MG63 (cell line): ENCODE data around the gene SHISA7. TPM values are rescaled to one million over a fixed set of nuclear protein-coding genes. Genes with fewer than 3 reads are reported as not detected.
A peak's percentile ranks its signal among the peaks of the same experiment; 100 is the strongest.
"Not testable (repeated sequence)": the region's sequence is repeated elsewhere in the genome, so short reads cannot be mapped to it uniquely, and the experiment has no call there.

Experiments
- DNase-seq: peaks from one replicate; pipeline ENCODE4 v3.0.0-alpha.2; 2020
- H3K27me3 ChIP-seq: fragments of 250-450 bp; sonication (Bioruptor Pico); 2 replicates; pipeline ENCODE4 v1.5.1; 2020; ENCODE audit warnings: mild to moderate bottlenecking, moderate library complexity
- H3K36me3 ChIP-seq: fragments of 250-450 bp; sonication (Bioruptor Pico); 2 replicates; pipeline ENCODE4 v1.5.1; 2020; ENCODE audit warnings: mild to moderate bottlenecking, moderate library complexity
- H3K4me3 ChIP-seq: fragments of 250-450 bp; sonication (Bioruptor Pico); 2 replicates; pipeline ENCODE4 v1.5.1; 2020; ENCODE audit warnings: mild to moderate bottlenecking, moderate library complexity
- H3K9me3 ChIP-seq: fragments of 250-450 bp; sonication (Bioruptor Pico); 2 replicates; pipeline ENCODE4 v1.5.1; 2020; ENCODE audit warnings: mild to moderate bottlenecking, moderate library complexity
- total RNA-seq: library from RNA; depleted of rRNA; stranded (reverse); fragments of >200 nt; shearing (Covaris generic); gene quantifications from 2 replicates; pipeline ENCODE4 v1.2.3, GENCODE V29; 2014; ENCODE audit warnings: low replicate concordance

SHISA7 gene
- total RNA-seq, 1 experiment from 2014 or later: not detected

GRCh38 chr19:55442372-55442961 lies 633 bp downstream of the SHISA7 start:
- Histone ChIP-seq H3K9me3 (no peaks in the 10 kb centered on the region), H3K4me3 (no peak overlapping the region), H3K36me3 (no peaks in the 10 kb centered on the region), H3K27me3 (peaks cover 63% of the 10 kb centered on the region)
- DNase-seq: no peak

GRCh38 chr19:55441692-55442321 lies 1.3 kb downstream of the SHISA7 start:
- no peak for DNase-seq
- no peak overlapping the region for H3K4me3 ChIP-seq
- H3K27me3 ChIP-seq: peaks cover 65% of the 10 kb centered on the region
- H3K9me3 ChIP-seq: no peaks in the 10 kb centered on the region
- H3K36me3 ChIP-seq: no peaks in the 10 kb centered on the region

GRCh38 chr19:55441319-55441691 lies 1.8 kb downstream of the SHISA7 start:
- Histone ChIP-seq H3K4me3 (no peak overlapping the region), H3K27me3 (peaks cover 66% of the 10 kb centered on the region), H3K9me3 (no peaks in the 10 kb centered on the region), H3K36me3 (no peaks in the 10 kb centered on the region)
- DNase-seq: no peak

- no peaks in the 10 kb centered on the region for H3K36me3 ChIP-seq
- H3K9me3 ChIP-seq: no peaks in the 10 kb centered on the region
- H3K4me3 ChIP-seq: no peak overlapping the region
- H3K27me3 ChIP-seq: peaks cover 63% of the 10 kb centered on the region
- DNase-seq: no peak
Observed at GRCh38 chr19:55440411-55441105, 2.5 kb downstream of the SHISA7 start.

GRCh38 chr19:55439052-55439451 lies 4.0 kb downstream of the SHISA7 start:
- no peak overlapping the region for H3K4me3 ChIP-seq
- H3K27me3 ChIP-seq: peaks cover 48% of the 10 kb centered on the region
- DNase-seq: no peak
- no peaks in the 10 kb centered on the region for H3K36me3 ChIP-seq
- H3K9me3 ChIP-seq: no peaks in the 10 kb centered on the region

GRCh38 chr19:55437410-55437809 lies 5.7 kb downstream of the SHISA7 start:
- H3K9me3 ChIP-seq: no peaks in the 10 kb centered on the region
- H3K4me3 ChIP-seq: no peak overlapping the region
- H3K36me3 ChIP-seq: no peaks in the 10 kb centered on the region
- peaks cover 38% of the 10 kb centered on the region for H3K27me3 ChIP-seq
- DNase-seq: peak; percentile 67

- Histone ChIP-seq H3K4me3 (no peak overlapping the region), H3K9me3 (no peaks in the 10 kb centered on the region), H3K36me3 (no peaks in the 10 kb centered on the region), H3K27me3 (peaks cover 35% of the 10 kb centered on the region)
- no peak for DNase-seq
Observed at GRCh38 chr19:55436847-55437246, 6.3 kb downstream of the SHISA7 start.

GRCh38 chr19:55435020-55435419 lies 8.1 kb downstream of the SHISA7 start:
- Histone ChIP-seq H3K4me3 (no peak overlapping the region), H3K9me3 (no peaks in the 10 kb centered on the region), H3K36me3 (no peaks in the 10 kb centered on the region), H3K27me3 (peaks cover 19% of the 10 kb centered on the region)
- no peak for DNase-seq

- DNase-seq: no peak
- Histone ChIP-seq H3K9me3 (no peaks in the 10 kb centered on the region), H3K36me3 (no peaks in the 10 kb centered on the region), H3K27me3 (peaks cover 19% of the 10 kb centered on the region), H3K4me3 (no peak overlapping the region)
Observed at GRCh38 chr19:55434356-55434919, 8.7 kb downstream of the SHISA7 start.

- no peaks in the 10 kb centered on the region for H3K36me3 ChIP-seq
- H3K4me3 ChIP-seq: no peak overlapping the region
- H3K27me3 ChIP-seq: peaks cover 16% of the 10 kb centered on the region
- DNase-seq: no peak
- no peaks in the 10 kb centered on the region for H3K9me3 ChIP-seq
Observed at GRCh38 chr19:55433292-55433691, 9.8 kb downstream of the SHISA7 start.

GRCh38 chr19:55432241-55432959 lies 10.7 kb downstream of the SHISA7 start:
- peaks cover 14% of the 10 kb centered on the region for H3K27me3 ChIP-seq
- no peak for DNase-seq

GRCh38 chr19:55431183-55431582 lies 11.9 kb downstream of the SHISA7 start:
- Histone ChIP-seq H3K4me3 (no peak overlapping the region), H3K9me3 (no peaks in the 10 kb centered on the region), H3K27me3 (peaks cover 6% of the 10 kb centered on the region; the same call in 1 of the 2 replicates), H3K36me3 (no peaks in the 10 kb centered on the region)
- no peak for DNase-seq

More at GRCh38 chr19:55432241-55432959, 10.7 kb downstream of the SHISA7 start:
- Histone ChIP-seq H3K36me3 (no peaks in the 10 kb centered on the region), H3K4me3 (no peak overlapping the region), H3K9me3 (no peaks in the 10 kb centered on the region)

- H3K27me3 ChIP-seq: peaks cover 9% of the 10 kb centered on the region; the same call in 1 of the 2 replicates
- no peaks in the 10 kb centered on the region for H3K36me3 ChIP-seq
- no peak for DNase-seq
- no peak overlapping the region for H3K4me3 ChIP-seq
- H3K9me3 ChIP-seq: no peaks in the 10 kb centered on the region
Observed at GRCh38 chr19:55426042-55426441, 17.1 kb downstream of the SHISA7 start.

GRCh38 chr19:55424518-55424917 lies 18.6 kb downstream of the SHISA7 start:
- Histone ChIP-seq H3K4me3 (no peak overlapping the region), H3K36me3 (no peaks in the 10 kb centered on the region), H3K27me3 (peaks cover 9% of the 10 kb centered on the region; the same call in 1 of the 2 replicates), H3K9me3 (no peaks in the 10 kb centered on the region)
- DNase-seq: no peak

- H3K36me3 ChIP-seq: no peaks in the 10 kb centered on the region
- H3K9me3 ChIP-seq: no peaks in the 10 kb centered on the region
- no peak for DNase-seq
- peaks cover 9% of the 10 kb centered on the region; the same call in 1 of the 2 replicates for H3K27me3 ChIP-seq
- H3K4me3 ChIP-seq: no peak overlapping the region
Observed at GRCh38 chr19:55423225-55424005, 19.7 kb downstream of the SHISA7 start.

GRCh38 chr19:55421281-55421680 lies 21.8 kb downstream of the SHISA7 start:
- H3K36me3 ChIP-seq, DNase-seq, H3K27me3 ChIP-seq, H3K4me3 ChIP-seq, H3K9me3 ChIP-seq: not testable (repeated sequence)
